Stimulated activated CD4-positive, alpha-beta T cell treated with anti-CD3 and anti-CD28 coated beads, Interleukin-15, amount 100 ng/mL, for 48 hours (primary cell): Measurements from ENCODE around the gene FPR2.
"Not testable (repeated sequence)": the region's sequence is repeated elsewhere in the genome, so short reads cannot be mapped to it uniquely, and the experiment has no call there.

Experiments used
- DNase-seq, 2 donors: peaks; one replicate each; pipeline ENCODE4 v3.0.0-alpha.2; 2020; ENCODE audit warnings: low read depth in 2 of 2

Gene FPR2

DNA sequence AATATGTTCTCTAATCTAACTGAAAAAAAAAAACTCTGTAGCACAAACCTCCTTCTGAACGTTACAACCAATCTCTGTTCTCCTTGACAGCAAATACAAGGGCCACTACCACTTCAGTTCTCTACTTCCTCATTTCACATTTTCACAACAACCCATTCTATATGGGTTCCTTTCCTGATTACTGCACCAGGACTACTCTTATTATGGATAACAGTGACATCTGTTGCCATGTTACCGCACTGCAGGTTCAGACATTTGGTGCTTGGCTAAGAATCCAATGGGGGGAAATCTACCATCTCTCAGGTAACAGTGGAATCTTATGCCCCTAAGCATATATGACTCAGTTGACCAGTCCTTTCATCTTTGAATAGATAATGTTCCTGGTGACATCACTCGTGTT, 22.4 kb downstream of the FPR2 start:
- DNase-seq = no peak

GRCh38 chr19:51784109-51784785, 23.3 kb downstream of the FPR2 start:
- no peak for DNase-seq

DNA sequence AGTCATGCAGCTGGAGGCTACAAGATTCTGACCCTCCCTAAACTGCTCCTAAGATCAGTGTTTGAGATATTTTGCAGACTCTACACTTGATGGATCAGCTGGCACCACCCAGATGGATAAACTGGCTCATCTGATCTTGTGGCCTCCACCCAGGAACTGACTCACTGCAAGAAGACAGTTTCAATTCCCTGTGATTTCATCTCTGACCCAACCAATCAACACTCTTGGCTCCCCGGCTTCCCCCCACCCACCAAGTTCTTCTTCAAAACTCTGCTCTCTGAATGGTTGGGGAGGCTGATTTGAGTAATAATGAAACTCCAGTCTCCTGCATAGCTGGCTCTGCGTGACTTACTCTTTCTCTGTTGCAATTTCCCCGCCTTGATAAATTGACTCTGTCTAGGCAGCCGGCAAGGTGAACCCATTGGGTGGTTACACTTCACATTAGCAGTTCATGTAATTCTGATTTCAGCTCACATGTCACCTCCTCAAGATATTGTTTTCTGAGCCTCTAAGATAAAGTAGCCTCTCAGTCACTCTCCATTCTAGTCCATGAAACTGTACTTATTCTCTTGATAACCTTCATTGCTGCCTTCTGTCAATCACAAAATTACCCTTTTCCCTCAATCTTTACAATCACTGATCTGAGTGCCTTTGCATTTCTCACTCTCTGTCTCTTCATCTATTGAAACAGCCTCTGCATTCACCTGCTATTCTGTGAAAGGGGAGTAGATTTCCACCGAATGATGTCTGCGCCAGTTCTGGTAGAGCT, 24.1 kb downstream of the FPR2 start:
- DNase-seq = peak; percentile 52 to 65

GRCh38 chr19:51786646-51787494, 25.9 kb downstream of the FPR2 start:
- no peak for DNase-seq

DNA sequence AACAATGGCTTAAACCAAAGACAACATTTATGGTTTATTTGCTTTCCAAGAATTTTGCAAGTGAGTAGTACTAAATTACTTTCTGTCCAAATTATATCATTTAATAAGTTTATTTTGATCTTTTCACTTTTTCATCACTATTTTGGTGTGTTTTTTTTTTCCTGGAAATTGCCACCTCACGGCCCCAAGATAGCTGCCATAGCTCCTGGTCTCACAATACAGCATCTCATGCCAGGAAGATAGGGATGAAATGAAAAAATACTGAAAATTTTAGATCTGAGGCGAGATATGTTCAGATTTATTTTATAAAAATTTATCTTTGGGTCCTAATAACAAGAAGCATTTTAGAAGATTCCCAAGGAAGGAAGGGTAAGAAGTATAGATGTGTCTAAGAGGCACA, 27.0 kb downstream of the FPR2 start:
- DNase-seq = no peak

DNA sequence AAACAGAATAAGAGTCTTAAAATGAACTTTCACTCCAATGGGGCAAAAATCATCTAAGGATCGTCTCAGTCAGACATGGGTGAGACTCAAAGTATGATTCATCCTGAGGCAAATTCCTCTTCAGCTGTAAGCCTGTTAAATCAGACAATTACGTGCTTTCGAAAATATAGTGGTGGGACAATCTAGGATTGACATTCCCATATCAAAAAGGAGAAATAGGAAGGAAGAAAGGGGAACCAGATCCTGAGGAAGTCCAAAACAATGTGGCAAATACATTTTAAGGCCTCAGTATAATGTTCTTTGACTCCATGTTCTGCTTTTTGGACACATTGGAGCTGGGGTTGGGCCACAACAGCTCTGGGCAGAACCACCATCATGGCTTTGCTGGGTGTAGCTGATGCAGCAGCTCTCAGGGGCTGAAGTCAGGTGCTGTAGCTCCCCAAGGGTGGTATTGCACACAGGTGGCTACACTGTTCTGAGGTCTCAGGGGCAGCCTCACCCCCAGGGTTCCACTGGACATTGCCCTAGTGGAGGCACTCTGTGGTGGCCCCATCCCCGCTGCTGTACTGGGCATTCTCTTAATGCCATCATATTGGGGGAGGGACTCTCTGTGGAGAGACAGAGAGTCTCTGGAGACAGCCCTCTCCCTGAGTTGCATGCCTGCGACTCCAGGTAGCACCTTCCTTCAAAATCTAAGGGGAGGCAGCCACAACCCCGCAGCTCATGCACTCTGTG, 28.2 kb downstream of the FPR2 start:
- DNase-seq = no peak

DNA sequence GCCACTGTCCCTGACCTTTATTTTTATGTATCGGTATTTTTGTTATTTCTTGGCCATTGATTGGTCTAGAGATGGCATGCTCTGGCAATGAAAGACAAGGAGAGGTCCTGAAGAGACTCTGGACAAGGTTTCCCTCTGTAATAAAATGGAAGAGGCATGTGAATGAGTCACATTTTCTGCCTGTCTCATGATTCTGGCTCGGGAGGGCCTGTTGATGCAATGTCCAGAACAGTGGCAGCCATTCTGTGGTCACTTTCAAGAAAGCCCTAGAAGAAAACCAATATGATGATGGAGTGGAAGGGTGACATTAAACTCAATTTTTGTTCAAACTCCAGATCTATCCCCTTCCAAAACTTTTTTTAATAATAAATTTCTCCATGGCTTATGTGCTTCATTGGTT, 32.0 kb downstream of the FPR2 start:
- DNase-seq = no peak

GRCh38 chr19:51793994-51794393, 33.0 kb downstream of the FPR2 start:
- no peak for DNase-seq

GRCh38 chr19:51794885-51795490, 34.0 kb downstream of the FPR2 start, which contains the start of gene FPR3:
FPR3 (plus strand) TSS chr19:51795157; CDS start chr19:51823749, 28,592 bp downstream.
- DNase-seq = no peak

DNA sequence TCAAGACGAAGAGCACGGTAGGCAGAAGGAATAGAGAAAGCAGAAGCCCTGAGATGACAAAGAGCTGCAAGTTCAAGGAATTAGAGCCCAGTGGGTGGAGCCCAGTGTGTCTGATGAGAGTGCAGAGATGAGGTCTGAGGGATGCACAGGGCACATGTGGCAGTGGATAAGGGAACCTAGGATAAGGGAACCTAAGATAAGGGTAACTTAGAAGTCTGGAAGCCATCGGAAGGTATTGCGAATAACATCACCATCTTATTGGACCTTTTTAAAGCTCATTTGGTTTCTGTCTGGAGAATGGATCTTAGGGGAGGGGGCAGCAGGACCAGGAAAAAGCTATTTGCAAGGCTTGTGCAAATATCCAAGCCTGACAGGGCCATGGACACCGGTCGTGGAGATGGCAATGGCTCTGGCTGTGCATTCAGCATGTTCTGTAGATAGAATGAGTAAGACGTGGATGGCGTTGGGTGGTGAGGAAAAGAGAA, 35.3 kb downstream of the FPR2 start:
- no peak for DNase-seq

DNA sequence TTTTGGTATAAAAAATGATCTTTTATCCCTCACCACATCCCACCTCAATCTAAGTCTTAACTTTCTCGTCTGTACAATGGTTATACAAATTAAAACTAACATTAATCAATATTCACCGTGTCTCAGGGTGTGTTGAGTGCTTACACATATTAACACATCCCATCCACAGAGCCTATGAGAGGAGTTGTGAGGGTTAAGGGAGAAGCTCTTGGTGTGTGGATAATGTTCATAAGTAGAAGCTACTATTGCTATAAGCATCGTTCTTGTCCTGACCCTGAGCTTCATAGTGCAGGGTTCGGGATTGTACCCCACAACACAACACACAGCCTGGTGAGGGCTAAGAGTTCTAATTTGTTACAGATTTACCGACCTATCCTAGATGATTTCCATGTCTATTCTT, 36.5 kb downstream of the FPR2 start:
- no peak for DNase-seq

GRCh38 chr19:51798062-51798461, 37.1 kb downstream of the FPR2 start:
- no peak for DNase-seq

DNA sequence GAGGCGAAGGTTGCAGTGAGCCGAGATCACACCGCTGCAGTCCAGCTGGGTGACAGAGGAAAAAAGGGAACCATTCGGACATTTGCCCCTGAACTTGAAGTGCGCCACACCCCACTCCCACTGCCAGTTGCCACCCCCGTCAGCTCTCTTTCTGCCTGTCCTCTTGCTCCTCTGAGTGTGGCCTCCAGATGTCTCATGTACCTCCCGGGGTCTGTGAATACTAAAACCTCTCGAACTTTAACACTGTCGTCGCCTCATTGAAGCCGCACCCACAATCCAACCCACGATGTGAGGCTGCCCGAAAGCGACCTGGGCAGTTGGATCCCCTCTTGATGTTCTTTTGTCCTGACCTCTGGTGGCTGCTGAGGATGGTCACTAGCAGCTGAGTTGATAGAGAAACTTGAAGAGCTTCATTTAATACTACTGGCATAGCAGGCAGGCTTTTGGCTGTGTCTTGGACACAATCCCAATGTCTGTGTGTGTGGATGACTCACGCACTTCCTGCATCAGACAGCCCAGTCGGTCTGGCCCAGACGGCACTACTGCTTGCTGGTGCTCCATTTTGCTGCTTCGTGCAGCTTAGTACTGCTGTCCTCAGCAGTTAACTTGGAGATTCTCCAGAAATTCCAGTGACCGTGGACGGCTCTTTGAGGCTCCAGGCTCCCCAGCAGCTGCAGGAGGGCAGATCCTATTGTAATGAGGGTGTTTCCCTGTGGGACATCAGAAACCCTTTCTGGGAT, 38.2 kb downstream of the FPR2 start:
- DNase-seq = no peak

- DNase-seq = no peak
Observed at GRCh38 chr19:51799774-51800472, 38.9 kb downstream of the FPR2 start.

GRCh38 chr19:51800473-51801244, 39.7 kb downstream of the FPR2 start:
- DNase-seq = no peak

- DNase-seq = no peak
Observed at GRCh38 chr19:51802775-51803174, 41.8 kb downstream of the FPR2 start.

DNA sequence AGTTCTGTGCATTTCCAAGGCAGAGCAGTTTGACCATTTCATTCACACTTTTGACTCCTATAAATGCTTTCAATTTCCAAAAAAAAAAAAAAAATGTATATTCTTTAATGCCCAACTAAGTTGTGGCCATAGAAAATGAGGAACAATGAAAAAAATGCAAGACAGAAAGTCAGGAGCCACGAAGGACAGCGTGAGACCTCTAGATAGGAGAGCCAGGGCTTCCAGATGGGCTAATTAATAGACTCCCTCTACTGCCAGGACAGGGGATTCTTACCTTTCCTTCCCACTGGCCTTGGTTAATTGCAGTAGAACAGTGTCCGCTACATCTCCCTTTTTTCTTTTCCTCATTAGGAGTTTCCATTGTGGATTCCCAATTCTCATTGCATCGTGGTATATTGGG, 42.5 kb downstream of the FPR2 start:
- DNase-seq = no peak

DNA sequence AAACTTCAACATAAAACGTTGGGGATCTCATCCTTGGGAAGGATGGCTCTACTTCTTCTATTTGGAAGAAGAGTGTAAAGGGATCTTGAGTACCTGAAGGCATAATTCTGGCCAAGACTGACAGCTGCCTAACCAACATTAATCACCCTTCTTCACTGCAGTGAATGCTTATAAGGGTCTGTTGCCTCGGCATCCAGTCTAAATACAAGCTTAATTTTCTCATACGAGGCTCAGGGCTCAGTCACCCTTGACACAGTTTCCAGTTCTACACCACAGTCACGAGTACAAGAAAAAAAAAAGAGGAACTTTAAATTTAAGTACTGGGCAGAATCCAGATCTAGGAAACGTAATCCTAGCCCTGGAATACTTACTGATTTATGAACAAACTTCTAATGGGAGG, 43.0 kb downstream of the FPR2 start:
- no peak for DNase-seq

- DNase-seq = not testable (repeated sequence)
Observed at GRCh38 chr19:51804789-51805188, 43.8 kb downstream of the FPR2 start.
